HepG2 (cell line): ENCODE results near the gene CCDC57. TPM values are rescaled to one million over a fixed set of nuclear protein-coding genes. Genes with fewer than 3 reads are reported as not detected.
A peak's percentile ranks its signal among the peaks of the same experiment; 100 is the strongest.

Experiments used
- EZH2 ChIP-seq: conservative IDR thresholded peaks from 2 replicates; pipeline ENCODE4 v1.6.1; 2012; ENCODE audit warnings: mild to moderate bottlenecking, low read depth, low read length, moderate library complexity
- HMGA1 ChIP-seq: sonication (generic); formaldehyde crosslinking; conservative IDR thresholded peaks from 2 replicates; pipeline ENCODE4 v1.4.0; 2020; ENCODE audit warnings: missing genetic modification reagents
- KDM5A ChIP-seq: fragments of 200-600 bp; sonication (generic); IDR thresholded peaks from 2 replicates; pipeline ENCODE4 v1.7.0; 2018; ENCODE audit warnings: antibody characterized with exemption, mild to moderate bottlenecking, low read length, borderline replicate concordance
- MAFK ChIP-seq, 2 experiments: IDR thresholded peaks in 1 of 2; conservative IDR thresholded peaks in 1 of 2; 2 replicates each; pipeline ENCODE4 v1.6.1; 2011; ENCODE audit warnings: improper control_type of control experiment in 2 of 2, low read length in 2 of 2
- MAZ ChIP-seq, 2 experiments: sonication (generic) in 1 of 2; formaldehyde crosslinking in 1 of 2; IDR thresholded peaks; 2 replicates each; pipeline versions ENCODE4 v1.5.0 to v1.6.1; 2012 to 2020; ENCODE audit warnings: low read depth in 2 of 2, mild to moderate bottlenecking in 2 of 2, borderline replicate concordance in 1 of 2, improper control_type of control experiment in 1 of 2, low read length in 1 of 2, missing genetic modification reagents in 1 of 2, moderate library complexity in 1 of 2
- MBD4 ChIP-seq: IDR thresholded peaks from 2 replicates; pipeline ENCODE4 v1.6.1; 2012; ENCODE audit warnings: low read length, inconsistent platforms, borderline replicate concordance
- NFYB ChIP-seq: sonication (generic); formaldehyde crosslinking; IDR thresholded peaks from 2 replicates; pipeline ENCODE4 v1.4.0; 2020; ENCODE audit warnings: missing genetic modification reagents
- NR2F2 ChIP-seq: IDR thresholded peaks from 2 replicates; pipeline ENCODE4 v1.6.1; 2012; ENCODE audit warnings: low read depth, inconsistent platforms, borderline replicate concordance
- SATB2 ChIP-seq: sonication (generic); formaldehyde crosslinking; IDR thresholded peaks from 2 replicates; pipeline ENCODE4 v1.5.0; 2020; ENCODE audit warnings: missing genetic modification reagents
- SRF ChIP-seq: IDR thresholded peaks from 2 replicates; pipeline ENCODE4 v1.6.1; 2011; ENCODE audit warnings: mild to moderate bottlenecking, low read depth, low read length, moderate library complexity
- STAG1 ChIP-seq: sonication (generic); formaldehyde crosslinking; IDR thresholded peaks from 2 replicates; pipeline ENCODE4 v1.4.0; 2020; ENCODE audit warnings: missing genetic modification reagents
- ZBTB4 ChIP-seq: sonication (generic); formaldehyde crosslinking; IDR thresholded peaks from 2 replicates; pipeline ENCODE4 v1.4.0; 2020; ENCODE audit warnings: missing genetic modification reagents, mild to moderate bottlenecking, borderline replicate concordance
- ZKSCAN8 ChIP-seq: IDR thresholded peaks from 2 replicates; pipeline ENCODE4 v1.6.1; 2016; ENCODE audit warnings: borderline replicate concordance, missing genetic modification reagents, missing compliant biosample characterization
- ZNF333 ChIP-seq: sonication (generic); formaldehyde crosslinking; IDR thresholded peaks from 2 replicates; pipeline ENCODE4 v1.4.0; 2020; ENCODE audit warnings: mild to moderate bottlenecking, missing genetic modification reagents, borderline replicate concordance
- ZNF570 ChIP-seq: sonication (generic); formaldehyde crosslinking; IDR thresholded peaks from 2 replicates; pipeline ENCODE4 v1.4.0; 2020; ENCODE audit warnings: mild to moderate bottlenecking, missing genetic modification reagents, borderline replicate concordance
- polyA plus RNA-seq, 8 experiments: library from polyadenylated mRNA; depleted of rRNA in 3 of 8; stranded (reverse) in 7 of 8; unstranded in 1 of 8; fragments of >200 nt; fragmentation: Illumina TruSeq in 4 of 8; extraction: Trizol in 4 of 8; gene quantifications; 2 replicates each; pipeline versions ENCODE4 v1.2.1 to v1.2.3, GENCODE V29; 2011 to 2016; ENCODE audit warnings: low read depth in 4 of 8, missing spikeins in 1 of 8, mixed read lengths in 1 of 8; ENCODE audit not compliant: insufficient read depth in 1 of 8
- total RNA-seq, 5 experiments: library from RNA; depleted of rRNA; stranded (reverse); fragments of >200 nt; fragmentation: Illumina TruSeq; extraction: Trizol; gene quantifications; 2 replicates each; pipeline ENCODE4 v1.2.3, GENCODE V29; 2016; ENCODE audit warnings: low read depth in 1 of 5
- TF ChIP-seq, protein P1 (sequence below): sonication (generic); formaldehyde crosslinking; IDR thresholded peaks from 2 replicates; pipeline ENCODE4; 2020; ENCODE audit warnings: missing genetic modification reagents, mild to moderate bottlenecking, borderline replicate concordance
- TF ChIP-seq, protein P2 (sequence below): sonication (generic); formaldehyde crosslinking; IDR thresholded peaks from 2 replicates; pipeline ENCODE4 v1.8.1; 2023; ENCODE audit warnings: mild to moderate bottlenecking, inconsistent platforms, moderate library complexity, missing genetic modification reagents, borderline replicate concordance
- TF ChIP-seq, protein P3 (sequence below): sonication (generic); formaldehyde crosslinking; IDR thresholded peaks from 2 replicates; pipeline ENCODE4 v1.8.0; 2022; ENCODE audit warnings: mild to moderate bottlenecking, missing genetic modification reagents; ENCODE audit not compliant: insufficient replicate concordance

Gene CCDC57
- total and polyA plus RNA-seq, 2 of the 13 experiments (the other 11 are each of a cell fraction or from before 2014, with no cell fraction given), result 59.3 to 59.9 TPM

DNA sequence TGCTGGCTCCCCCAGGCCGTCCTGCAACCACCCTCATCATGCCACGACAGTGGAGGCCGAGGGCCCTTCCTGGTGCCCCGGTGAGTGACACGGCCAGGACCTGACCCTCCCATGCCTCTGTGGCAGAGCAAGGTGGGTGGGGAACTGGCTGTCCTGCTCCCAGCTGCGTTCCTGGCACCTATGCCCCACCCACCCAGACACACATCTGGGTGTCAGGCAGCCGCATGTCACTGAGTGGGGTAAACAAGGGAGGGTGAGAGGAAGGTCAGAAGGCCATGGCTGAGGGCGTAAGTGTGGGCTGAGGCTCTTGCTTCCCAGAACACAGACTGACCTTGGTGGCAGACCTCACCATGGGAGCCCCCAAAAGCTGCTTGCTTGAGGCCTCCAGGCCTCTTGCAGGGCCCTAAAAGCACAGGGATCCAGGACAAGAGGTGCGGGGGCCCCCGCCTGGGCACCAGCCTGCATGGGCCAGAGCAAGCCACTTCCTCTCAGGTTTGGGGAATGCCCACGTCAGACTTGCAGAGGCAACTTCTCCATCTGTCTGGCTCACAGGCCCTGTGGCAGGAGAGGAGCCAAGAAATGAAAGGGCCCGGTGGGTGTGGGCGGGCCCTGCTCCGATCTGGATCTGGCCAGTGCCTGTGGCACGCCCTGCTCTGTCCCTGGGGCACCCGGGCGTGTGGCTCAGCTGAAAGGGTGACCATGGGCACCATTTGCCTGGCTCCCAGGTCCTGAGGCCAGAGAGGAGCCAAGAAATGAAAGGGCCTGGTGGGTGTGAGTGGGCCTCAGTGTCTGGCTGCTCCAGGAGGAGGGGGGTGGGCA, 3.9 kb upstream of the CCDC57 start (continued):
- TF ChIP-seq, protein P1, sequence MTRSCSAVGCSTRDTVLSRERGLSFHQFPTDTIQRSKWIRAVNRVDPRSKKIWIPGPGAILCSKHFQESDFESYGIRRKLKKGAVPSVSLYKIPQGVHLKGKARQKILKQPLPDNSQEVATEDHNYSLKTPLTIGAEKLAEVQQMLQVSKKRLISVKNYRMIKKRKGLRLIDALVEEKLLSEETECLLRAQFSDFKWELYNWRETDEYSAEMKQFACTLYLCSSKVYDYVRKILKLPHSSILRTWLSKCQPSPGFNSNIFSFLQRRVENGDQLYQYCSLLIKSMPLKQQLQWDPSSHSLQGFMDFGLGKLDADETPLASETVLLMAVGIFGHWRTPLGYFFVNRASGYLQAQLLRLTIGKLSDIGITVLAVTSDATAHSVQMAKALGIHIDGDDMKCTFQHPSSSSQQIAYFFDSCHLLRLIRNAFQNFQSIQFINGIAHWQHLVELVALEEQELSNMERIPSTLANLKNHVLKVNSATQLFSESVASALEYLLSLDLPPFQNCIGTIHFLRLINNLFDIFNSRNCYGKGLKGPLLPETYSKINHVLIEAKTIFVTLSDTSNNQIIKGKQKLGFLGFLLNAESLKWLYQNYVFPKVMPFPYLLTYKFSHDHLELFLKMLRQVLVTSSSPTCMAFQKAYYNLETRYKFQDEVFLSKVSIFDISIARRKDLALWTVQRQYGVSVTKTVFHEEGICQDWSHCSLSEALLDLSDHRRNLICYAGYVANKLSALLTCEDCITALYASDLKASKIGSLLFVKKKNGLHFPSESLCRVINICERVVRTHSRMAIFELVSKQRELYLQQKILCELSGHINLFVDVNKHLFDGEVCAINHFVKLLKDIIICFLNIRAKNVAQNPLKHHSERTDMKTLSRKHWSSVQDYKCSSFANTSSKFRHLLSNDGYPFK (CRISPR knock-in tag), result no peak
- no peak for TF ChIP-seq MBD4
- TF ChIP-seq HMGA1 (CRISPR knock-in tag), result no peak
- TF ChIP-seq SRF, result no peak
- no peak for TF ChIP-seq ZKSCAN8 (CRISPR knock-in tag)
- TF ChIP-seq ZNF570, result no peak; the same call in 1 of the 2 replicates
- TF ChIP-seq, protein P2, sequence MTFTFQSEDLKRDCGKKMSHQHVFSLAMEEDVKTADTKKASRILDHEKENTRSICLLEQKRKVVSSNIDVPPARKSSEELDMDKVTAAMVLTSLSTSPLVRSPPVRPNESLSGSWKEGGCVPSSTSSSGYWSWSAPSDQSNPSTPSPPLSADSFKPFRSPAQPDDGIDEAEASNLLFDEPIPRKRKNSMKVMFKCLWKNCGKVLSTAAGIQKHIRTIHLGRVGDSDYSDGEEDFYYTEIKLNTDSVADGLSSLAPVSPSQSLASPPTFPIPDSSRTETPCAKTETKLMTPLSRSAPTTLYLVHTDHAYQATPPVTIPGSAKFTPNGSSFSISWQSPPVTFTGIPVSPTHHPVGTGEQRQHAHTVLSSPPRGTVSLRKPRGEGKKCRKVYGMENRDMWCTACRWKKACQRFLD (CRISPR knock-in tag), result 0 out of 2 replicates have a peak, but pooled peaks have one; percentile 54
- no peak for TF ChIP-seq EZH2
- TF ChIP-seq KDM5A, result no peak
- TF ChIP-seq SATB2 (CRISPR knock-in tag), result 0 out of 2 replicates have a peak, but pooled peaks have one; percentile 9
- no peak for TF ChIP-seq MAFK (conservative IDR thresholded peaks at IDR 0.05 in 1 of 2, IDR thresholded peaks at IDR 0.05 in 1 of 2; ENCODE audit: low read length in 2 of 2)
- no peak for TF ChIP-seq ZNF333 (CRISPR knock-in tag)
- no peak for TF ChIP-seq STAG1 (CRISPR knock-in tag)
- TF ChIP-seq, protein P3, sequence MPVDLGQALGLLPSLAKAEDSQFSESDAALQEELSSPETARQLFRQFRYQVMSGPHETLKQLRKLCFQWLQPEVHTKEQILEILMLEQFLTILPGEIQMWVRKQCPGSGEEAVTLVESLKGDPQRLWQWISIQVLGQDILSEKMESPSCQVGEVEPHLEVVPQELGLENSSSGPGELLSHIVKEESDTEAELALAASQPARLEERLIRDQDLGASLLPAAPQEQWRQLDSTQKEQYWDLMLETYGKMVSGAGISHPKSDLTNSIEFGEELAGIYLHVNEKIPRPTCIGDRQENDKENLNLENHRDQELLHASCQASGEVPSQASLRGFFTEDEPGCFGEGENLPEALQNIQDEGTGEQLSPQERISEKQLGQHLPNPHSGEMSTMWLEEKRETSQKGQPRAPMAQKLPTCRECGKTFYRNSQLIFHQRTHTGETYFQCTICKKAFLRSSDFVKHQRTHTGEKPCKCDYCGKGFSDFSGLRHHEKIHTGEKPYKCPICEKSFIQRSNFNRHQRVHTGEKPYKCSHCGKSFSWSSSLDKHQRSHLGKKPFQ (CRISPR knock-in tag), result no peak
- 0 out of 2 replicates have a peak, but pooled peaks have one; percentile 16 for TF ChIP-seq MAZ (IDR thresholded peaks at IDR 0.05; ENCODE audit: borderline replicate concordance, low read depth, low read length)
- TF ChIP-seq MAZ (CRISPR knock-in tag; IDR thresholded peaks at IDR 0.05; ENCODE audit: low read depth), result no peak
- TF ChIP-seq NR2F2, result peak; percentile 79; the same call in 1 of the 2 replicates
- TF ChIP-seq NFYB (CRISPR knock-in tag), result no peak
- TF ChIP-seq ZBTB4 (CRISPR knock-in tag), result no peak
